Measurements from ENCODE around the gene TRA2A. TPM values are rescaled to one million over a fixed set of nuclear protein-coding genes. Genes with fewer than 3 reads are reported as not detected.

TRA2A gene
- total and polyA plus RNA-seq, 9 of the 15 experiments (the other 6 are each of a cell fraction or from before 2014, with no cell fraction given) = 22.7 to 210 (median 73.9) TPM

- TF ChIP-seq ZSCAN32 (CRISPR knock-in tag; IDR thresholded peaks at IDR 0.05) (no peak), SOX6 (IDR thresholded peaks at IDR 0.05) (peak; percentile 35; the same call in 1 of the 2 replicates), MCM3 (IDR thresholded peaks at IDR 0.05) (no peak), ETS1 (conservative IDR thresholded peaks at IDR 0.05; ENCODE audit: control insufficient read depth, low read depth, low read length) (no peak), ZNF668 (CRISPR knock-in tag; IDR thresholded peaks at IDR 0.05) (no peak), GTF2A2 (tag; IDR thresholded peaks at IDR 0.05) (no peak), SRF (CRISPR knock-in tag; IDR thresholded peaks at IDR 0.05) (peak in 1 of 2 experiments; percentile 69; a peak in 1 of 4 replicates), ZNF639 (CRISPR knock-in tag; conservative IDR thresholded peaks at IDR 0.05 in 1 of 2, IDR thresholded peaks at IDR 0.05 in 1 of 2) (no peak), IRF9 (tag; IDR thresholded peaks at IDR 0.05) (no peak), NCOR1 (IDR thresholded peaks at IDR 0.05) (no peak), MYC (IDR thresholded peaks at IDR 0.05; ENCODE audit: low read depth, low read length) (no peak), MYC (CRISPR knock-in tag; IDR thresholded peaks at IDR 0.05; ENCODE audit: borderline replicate concordance, low read depth) (no peak), ARID2 (IDR thresholded peaks at IDR 0.05) (peak; percentile 61; the same call in 1 of the 2 replicates), BCOR (IDR thresholded peaks at IDR 0.05) (no peak), ESRRB (CRISPR knock-in tag; IDR thresholded peaks at IDR 0.05; ENCODE audit: borderline replicate concordance) (no peak), ZEB2 (IDR thresholded peaks at IDR 0.05) (peak; percentile 86), CSDE1 (IDR thresholded peaks at IDR 0.05) (no peak), STAG1 (CRISPR knock-in tag; IDR thresholded peaks at IDR 0.05; ENCODE audit: borderline replicate concordance) (peak; percentile 76; the same call in 1 of the 2 replicates), HCFC1 (IDR thresholded peaks at IDR 0.05; ENCODE audit: low read depth, low read length) (no peak), ZNF280B (CRISPR knock-in tag; IDR thresholded peaks at IDR 0.05) (no peak), MECOM (CRISPR knock-in tag; IDR thresholded peaks at IDR 0.05) (0 out of 2 replicates have a peak, but pooled peaks have one; percentile 20), ZBTB9 (CRISPR knock-in tag; IDR thresholded peaks at IDR 0.05) (no peak), C11orf30 (IDR thresholded peaks at IDR 0.05; ENCODE audit: low read depth) (no peak), ZNF197 (CRISPR knock-in tag; IDR thresholded peaks at IDR 0.05; ENCODE audit: low read depth) (no peak)
Observed at GRCh38 chr7:23544913-23545354, 13.2 kb upstream of the TRA2A start (continued).

Measured in K562 (cell line).